ENCODE results near the gene PCSK6.

DNA sequence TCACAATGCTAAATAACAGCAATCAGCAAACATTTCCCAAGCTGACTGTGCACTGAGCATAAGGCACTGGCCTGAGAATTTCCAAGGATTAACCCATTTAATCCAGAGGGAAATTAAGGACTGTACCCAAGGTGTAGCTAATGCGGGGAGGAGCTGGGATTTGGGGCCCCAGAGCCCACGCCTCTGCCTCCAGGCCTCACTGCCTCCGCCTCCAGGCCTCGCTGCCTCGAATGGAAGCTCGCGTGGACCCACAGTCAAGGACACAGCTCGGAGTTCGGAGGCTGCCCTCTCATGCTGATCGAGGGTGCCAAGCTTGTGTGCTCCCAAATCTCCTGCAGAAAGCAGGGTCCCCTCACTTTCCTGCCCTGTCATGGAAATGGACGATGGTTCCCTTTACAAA lies 118.0 kb downstream of the PCSK6 start:
- TF ChIP-seq CTCF (IDR thresholded peaks at IDR 0.05) (no peak), POLR2AphosphoS5 (IDR thresholded peaks at IDR 0.05; ENCODE audit: low read depth, low read length) (no peak), SIN3A (IDR thresholded peaks at IDR 0.05; ENCODE audit: borderline replicate concordance, insufficient read depth, low read depth, low read length) (no peak)
- TF ChIP-seq, protein P1, sequence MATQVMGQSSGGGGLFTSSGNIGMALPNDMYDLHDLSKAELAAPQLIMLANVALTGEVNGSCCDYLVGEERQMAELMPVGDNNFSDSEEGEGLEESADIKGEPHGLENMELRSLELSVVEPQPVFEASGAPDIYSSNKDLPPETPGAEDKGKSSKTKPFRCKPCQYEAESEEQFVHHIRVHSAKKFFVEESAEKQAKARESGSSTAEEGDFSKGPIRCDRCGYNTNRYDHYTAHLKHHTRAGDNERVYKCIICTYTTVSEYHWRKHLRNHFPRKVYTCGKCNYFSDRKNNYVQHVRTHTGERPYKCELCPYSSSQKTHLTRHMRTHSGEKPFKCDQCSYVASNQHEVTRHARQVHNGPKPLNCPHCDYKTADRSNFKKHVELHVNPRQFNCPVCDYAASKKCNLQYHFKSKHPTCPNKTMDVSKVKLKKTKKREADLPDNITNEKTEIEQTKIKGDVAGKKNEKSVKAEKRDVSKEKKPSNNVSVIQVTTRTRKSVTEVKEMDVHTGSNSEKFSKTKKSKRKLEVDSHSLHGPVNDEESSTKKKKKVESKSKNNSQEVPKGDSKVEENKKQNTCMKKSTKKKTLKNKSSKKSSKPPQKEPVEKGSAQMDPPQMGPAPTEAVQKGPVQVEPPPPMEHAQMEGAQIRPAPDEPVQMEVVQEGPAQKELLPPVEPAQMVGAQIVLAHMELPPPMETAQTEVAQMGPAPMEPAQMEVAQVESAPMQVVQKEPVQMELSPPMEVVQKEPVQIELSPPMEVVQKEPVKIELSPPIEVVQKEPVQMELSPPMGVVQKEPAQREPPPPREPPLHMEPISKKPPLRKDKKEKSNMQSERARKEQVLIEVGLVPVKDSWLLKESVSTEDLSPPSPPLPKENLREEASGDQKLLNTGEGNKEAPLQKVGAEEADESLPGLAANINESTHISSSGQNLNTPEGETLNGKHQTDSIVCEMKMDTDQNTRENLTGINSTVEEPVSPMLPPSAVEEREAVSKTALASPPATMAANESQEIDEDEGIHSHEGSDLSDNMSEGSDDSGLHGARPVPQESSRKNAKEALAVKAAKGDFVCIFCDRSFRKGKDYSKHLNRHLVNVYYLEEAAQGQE (IDR thresholded peaks at IDR 0.05; ENCODE audit: insufficient read depth in 1 of 2, low read depth in 2 of 2, low read length in 1 of 2): no peak

Data from Panc1 (cell line).